Measurements from ENCODE around the gene LRMDA. TPM values are rescaled to one million over a fixed set of nuclear protein-coding genes. Genes with fewer than 3 reads are reported as not detected.

LRMDA gene
- total and polyA plus RNA-seq, 2 donors (not counting 1 experiment from before 2014, with no cell fraction given) = 0.12 TPM; not detected in 1

DNA sequence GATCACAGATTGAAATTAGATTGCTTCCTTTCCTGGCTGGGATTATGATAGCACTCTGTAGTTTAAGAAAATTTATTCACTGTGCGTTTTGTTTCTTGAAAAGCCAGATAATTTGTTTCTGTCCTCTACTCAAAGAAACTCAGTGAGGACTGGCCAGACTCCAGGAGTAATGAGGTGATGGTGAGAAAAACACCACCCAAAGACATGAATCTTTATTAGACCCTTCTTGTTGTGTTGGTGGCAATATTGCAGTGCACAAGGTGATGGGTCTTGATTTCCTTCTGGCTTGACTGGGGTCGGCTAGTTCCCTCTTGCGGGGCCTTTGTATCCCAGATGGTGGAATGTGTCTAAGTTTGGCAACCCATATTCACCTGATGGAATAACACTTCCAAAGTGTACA is 756.8 kb downstream of the LRMDA start:
- Mint-ChIP-seq H3K4me3 (no peak overlapping the region), H3K27ac (no peak overlapping the region), H3K4me1 (no peaks in the 10 kb centered on the region), H3K27me3 (no peaks in the 10 kb centered on the region), H3K9me3 (ENCODE audit: insufficient read depth) (no peaks in the 10 kb centered on the region)
- H3K4me1 ChIP-seq (ENCODE audit: control insufficient read depth in 2 of 2, insufficient read depth in 2 of 2, low read length in 2 of 2) = no peaks in the 10 kb centered on the region
- no peak for TF ChIP-seq EZH2 (IDR thresholded peaks at IDR 0.05; ENCODE audit: borderline replicate concordance, insufficient read depth, low read depth, low read length, poor library complexity, severe bottlenecking)
- TF ChIP-seq, protein P1, sequence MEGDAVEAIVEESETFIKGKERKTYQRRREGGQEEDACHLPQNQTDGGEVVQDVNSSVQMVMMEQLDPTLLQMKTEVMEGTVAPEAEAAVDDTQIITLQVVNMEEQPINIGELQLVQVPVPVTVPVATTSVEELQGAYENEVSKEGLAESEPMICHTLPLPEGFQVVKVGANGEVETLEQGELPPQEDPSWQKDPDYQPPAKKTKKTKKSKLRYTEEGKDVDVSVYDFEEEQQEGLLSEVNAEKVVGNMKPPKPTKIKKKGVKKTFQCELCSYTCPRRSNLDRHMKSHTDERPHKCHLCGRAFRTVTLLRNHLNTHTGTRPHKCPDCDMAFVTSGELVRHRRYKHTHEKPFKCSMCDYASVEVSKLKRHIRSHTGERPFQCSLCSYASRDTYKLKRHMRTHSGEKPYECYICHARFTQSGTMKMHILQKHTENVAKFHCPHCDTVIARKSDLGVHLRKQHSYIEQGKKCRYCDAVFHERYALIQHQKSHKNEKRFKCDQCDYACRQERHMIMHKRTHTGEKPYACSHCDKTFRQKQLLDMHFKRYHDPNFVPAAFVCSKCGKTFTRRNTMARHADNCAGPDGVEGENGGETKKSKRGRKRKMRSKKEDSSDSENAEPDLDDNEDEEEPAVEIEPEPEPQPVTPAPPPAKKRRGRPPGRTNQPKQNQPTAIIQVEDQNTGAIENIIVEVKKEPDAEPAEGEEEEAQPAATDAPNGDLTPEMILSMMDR (IDR thresholded peaks at IDR 0.05) = no peak
- no peak overlapping the region for H2AFZ ChIP-seq (ENCODE audit: insufficient read depth, low read depth, low read length, poor library complexity, severe bottlenecking)
- H3K36me3 ChIP-seq (replicated peaks in 1 of 2; ENCODE audit: control extremely low read depth in 1 of 2, control insufficient read depth in 1 of 2, extremely low read depth in 1 of 2, insufficient read depth in 2 of 2, low read length in 1 of 2) = no peaks in the 10 kb centered on the region
- no peak overlapping the region for H3K4me2 ChIP-seq (replicated peaks; ENCODE audit: low read depth, low read length, poor library complexity, severe bottlenecking)
- H3K9ac ChIP-seq (ENCODE audit: low read length) = no peak overlapping the region
- intact Hi-C loops (cut with micrococcal nuclease) = no loop called here
- H3K4me3 ChIP-seq (ENCODE audit: control extremely low read depth in 1 of 5, extremely low read depth in 1 of 5, insufficient read depth in 1 of 5, low read depth in 2 of 5, low read length in 4 of 5) = no peak overlapping the region
- no peak overlapping the region for H3K27ac ChIP-seq (ENCODE audit: low read length in 2 of 2)
- POLR2A ChIA-PET = no interaction called here
- DNase-seq (no peak), ATAC-seq (ENCODE audit: low read depth) (no peak)
- H3K9me3 ChIP-seq (ENCODE audit: control extremely low read depth in 1 of 3, control insufficient read depth in 2 of 3, insufficient read depth in 1 of 3, low read length in 2 of 3) = no peaks in the 10 kb centered on the region
- no peaks in the 10 kb centered on the region for H3K79me2 ChIP-seq (ENCODE audit: control insufficient read depth, insufficient read depth, low read length)
- no peaks in the 10 kb centered on the region for H3K27me3 ChIP-seq (replicated peaks in 1 of 4; ENCODE audit: control extremely low read depth in 1 of 4, control insufficient read depth in 3 of 4, insufficient read depth in 4 of 4, low read length in 3 of 4)
- WGBS (ENCODE audit: insufficient coverage) = 100% methylated on average over 1 of the region's 3 CpGs
- CTCF ChIA-PET = no interaction called here
- H4K20me1 ChIP-seq (ENCODE audit: control insufficient read depth, insufficient read depth, low read length, poor library complexity, severe bottlenecking) = no peaks in the 10 kb centered on the region

DNA sequence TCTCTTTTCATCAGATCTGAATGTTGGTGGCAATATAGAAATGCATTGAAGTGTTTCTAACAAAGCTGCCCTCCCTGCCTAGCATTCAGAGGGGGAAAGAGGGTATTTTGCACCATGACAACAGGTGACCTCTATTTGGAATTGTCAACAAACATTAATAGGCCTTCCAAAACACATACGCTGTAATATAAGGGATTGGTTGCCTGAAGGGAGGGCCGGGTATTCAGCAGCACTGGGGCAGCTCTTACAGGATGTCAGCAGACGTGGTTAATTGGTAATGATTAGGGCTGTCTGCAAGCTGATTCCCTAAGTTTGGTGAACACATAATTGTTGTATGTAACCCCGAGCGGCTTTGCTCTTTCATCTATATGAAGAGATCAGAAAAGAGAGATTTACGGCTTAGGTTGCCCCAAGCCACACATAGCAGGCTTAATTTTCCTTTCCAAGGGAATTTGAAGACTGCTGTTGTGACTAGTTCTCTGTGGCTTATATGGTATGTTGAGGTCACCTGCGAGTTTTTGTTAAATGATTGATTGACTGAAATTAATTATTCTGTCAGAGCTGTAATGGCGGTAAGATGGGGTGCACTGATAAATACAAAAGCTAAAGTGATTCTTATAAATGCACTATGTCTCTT is 759.3 kb downstream of the LRMDA start:
- Histone ChIP-seq H4K20me1 (ENCODE audit: control insufficient read depth, insufficient read depth, low read length, poor library complexity, severe bottlenecking) (no peaks in the 10 kb centered on the region), H3K79me2 (ENCODE audit: control insufficient read depth, insufficient read depth, low read length) (no peaks in the 10 kb centered on the region), H2AFZ (ENCODE audit: insufficient read depth, low read depth, low read length, poor library complexity, severe bottlenecking) (no peak overlapping the region), H3K36me3 (replicated peaks in 1 of 2; ENCODE audit: control extremely low read depth in 1 of 2, control insufficient read depth in 1 of 2, extremely low read depth in 1 of 2, insufficient read depth in 2 of 2, low read length in 1 of 2) (no peaks in the 10 kb centered on the region), H3K9me3 (ENCODE audit: control extremely low read depth in 1 of 3, control insufficient read depth in 2 of 3, insufficient read depth in 1 of 3, low read length in 2 of 3) (no peaks in the 10 kb centered on the region), H3K4me3 (ENCODE audit: control extremely low read depth in 1 of 5, extremely low read depth in 1 of 5, insufficient read depth in 1 of 5, low read depth in 2 of 5, low read length in 4 of 5) (no peak overlapping the region), H3K9ac (ENCODE audit: low read length) (no peak overlapping the region), H3K27me3 (replicated peaks in 1 of 4; ENCODE audit: control extremely low read depth in 1 of 4, control insufficient read depth in 3 of 4, insufficient read depth in 4 of 4, low read length in 3 of 4) (no peaks in the 10 kb centered on the region), H3K4me2 (replicated peaks; ENCODE audit: low read depth, low read length, poor library complexity, severe bottlenecking) (no peak overlapping the region), H3K4me1 (ENCODE audit: control insufficient read depth in 2 of 2, insufficient read depth in 2 of 2, low read length in 2 of 2) (no peaks in the 10 kb centered on the region), H3K27ac (ENCODE audit: low read length in 2 of 2) (no peak overlapping the region)
- DNase-seq = no peak
- intact Hi-C loops (cut with micrococcal nuclease) = no loop called here
- 86% methylated on average over 5 of the region's 8 CpGs for WGBS (ENCODE audit: insufficient coverage)
- H3K4me1 Mint-ChIP-seq = no peaks in the 10 kb centered on the region
- ChIA-PET CTCF (no interaction called here), POLR2A (no interaction called here)
- ATAC-seq (ENCODE audit: low read depth) = no peak
- H3K9me3 Mint-ChIP-seq (ENCODE audit: insufficient read depth) = no peaks in the 10 kb centered on the region
- no peak for TF ChIP-seq EZH2 (IDR thresholded peaks at IDR 0.05; ENCODE audit: borderline replicate concordance, insufficient read depth, low read depth, low read length, poor library complexity, severe bottlenecking)
- TF ChIP-seq, protein P1 (IDR thresholded peaks at IDR 0.05) = no peak
- H3K4me3 Mint-ChIP-seq = no peak overlapping the region
- H3K27ac Mint-ChIP-seq = no peak overlapping the region
- H3K27me3 Mint-ChIP-seq = no peaks in the 10 kb centered on the region
